Raji (cell line): ENCODE data around the gene LRRFIP1.

ENCODE experiments used
- POLR2A ChIP-seq: IDR thresholded peaks from 2 replicates; pipeline ENCODE4 v1.6.1; 2011; ENCODE audit warnings: low read depth, low read length, control low read depth; ENCODE audit not compliant: insufficient read depth

LRRFIP1 gene

GRCh38 chr2:237737196-237737865, 109.9 kb downstream of the LRRFIP1 start:
- no peak for TF ChIP-seq POLR2A

- no peak for TF ChIP-seq POLR2A
Measured at GRCh38 chr2:237738255-237738654, 110.9 kb downstream of the LRRFIP1 start.

GRCh38 chr2:237739101-237739500, 111.7 kb downstream of the LRRFIP1 start:
- no peak for TF ChIP-seq POLR2A

- TF ChIP-seq POLR2A: no peak
Measured at GRCh38 chr2:237742191-237742590, 114.8 kb downstream of the LRRFIP1 start.

- TF ChIP-seq POLR2A: no peak
Measured at GRCh38 chr2:237742614-237743013, 115.2 kb downstream of the LRRFIP1 start.

GRCh38 chr2:237743024-237743423, 115.6 kb downstream of the LRRFIP1 start:
- TF ChIP-seq POLR2A: no peak

GRCh38 chr2:237743561-237744269, 116.3 kb downstream of the LRRFIP1 start:
- no peak for TF ChIP-seq POLR2A

- no peak for TF ChIP-seq POLR2A
Measured at GRCh38 chr2:237744270-237744612, 116.9 kb downstream of the LRRFIP1 start.

GRCh38 chr2:237744613-237745249, 117.3 kb downstream of the LRRFIP1 start:
- TF ChIP-seq POLR2A: no peak

GRCh38 chr2:237745250-237745613, 117.8 kb downstream of the LRRFIP1 start:
- TF ChIP-seq POLR2A: no peak

GRCh38 chr2:237746302-237747080, 119.1 kb downstream of the LRRFIP1 start:
- TF ChIP-seq POLR2A: no peak

GRCh38 chr2:237747189-237747588, 119.8 kb downstream of the LRRFIP1 start:
- TF ChIP-seq POLR2A: no peak

- no peak for TF ChIP-seq POLR2A
Measured at GRCh38 chr2:237749002-237749401, 121.6 kb downstream of the LRRFIP1 start.

GRCh38 chr2:237749961-237750360, 122.6 kb downstream of the LRRFIP1 start:
- TF ChIP-seq POLR2A: no peak

- TF ChIP-seq POLR2A: no peak
Measured at GRCh38 chr2:237752761-237753165, 125.4 kb downstream of the LRRFIP1 start.
